IMR-90 (cell line): ENCODE data around the gene PLEK. TPM values are rescaled to one million over a fixed set of nuclear protein-coding genes. Genes with fewer than 3 reads are reported as not detected.

ENCODE experiments used
- ATAC-seq: fragments of 200-7000 bp; cut with Tn5 transposase; 2 replicates; pipeline ENCODE4 v1.9.1; 2020; ENCODE audit warnings: low read depth, mild to moderate bottlenecking, moderate library complexity
- BruUV-seq: library from RNA; stranded (reverse); fragments of 400-500 nt; replicated peaks from 2 replicates; lab custom pipeline; 2021; lab: Mats Ljungman, UMichigan
- CTCF ChIA-PET: fragments of 300-600 bp; formaldehyde crosslinking; extraction: SDS; loops from one replicate; lab custom pipeline; 2021; ENCODE audit warnings: antibody characterized with exemption; lab: Yijun Ruan, JAX
- POLR2A ChIA-PET: fragments of 300-600 bp; sonication (Branson Sonifier 250); formaldehyde crosslinking; loops from one replicate; lab custom pipeline; 2022; ENCODE audit warnings: antibody characterized with exemption; ENCODE audit not compliant: unreplicated experiment; lab: Charles Lee
- DNase-seq: peaks from one replicate; pipeline ENCODE4 v3.0.0; 2013
- H2AFZ ChIP-seq: replicated peaks from 2 replicates; pipeline ENCODE3; 2013; ENCODE audit warnings: low read length, mild to moderate bottlenecking; ENCODE audit not compliant: poor library complexity
- H2AK5ac ChIP-seq: 2 replicates; pipeline ENCODE4 v1.6.1; 2013; ENCODE audit warnings: low read depth, low read length, inconsistent platforms
- H2AK9ac ChIP-seq: replicated peaks from 2 replicates; pipeline ENCODE3; 2013; ENCODE audit warnings: mild to moderate bottlenecking, low read depth, low read length, moderate library complexity; ENCODE audit not compliant: poor library complexity
- H2BK120ac ChIP-seq: 2 replicates; pipeline ENCODE4 v1.6.1; 2013; ENCODE audit warnings: low read depth, low read length, inconsistent platforms
- H2BK15ac ChIP-seq: 3 replicates; pipeline ENCODE4 v1.6.1; 2013; ENCODE audit warnings: low read depth, low read length, inconsistent platforms
- H2BK20ac ChIP-seq: 2 replicates; pipeline ENCODE4 v1.6.1; 2013; ENCODE audit warnings: low read depth, mild to moderate bottlenecking, inconsistent platforms, low read length, moderate library complexity
- H2BK5ac ChIP-seq: 2 replicates; pipeline ENCODE4 v1.6.1; 2013; ENCODE audit warnings: mild to moderate bottlenecking, low read depth, low read length, inconsistent platforms; ENCODE audit not compliant: poor library complexity, severe bottlenecking
- H3K14ac ChIP-seq: replicated peaks from 2 replicates; pipeline ENCODE4 v1.6.1; 2013; ENCODE audit warnings: low read depth, low read length, inconsistent platforms
- H3K18ac ChIP-seq: 2 replicates; pipeline ENCODE4 v1.6.1; 2013; ENCODE audit warnings: low read depth, low read length, control low read depth
- H3K23ac ChIP-seq: 2 replicates; pipeline ENCODE4 v1.6.1; 2013; ENCODE audit warnings: low read depth, low read length, inconsistent platforms
- H3K27ac ChIP-seq: 2 replicates; pipeline ENCODE4 v1.5.1; 2013; ENCODE audit warnings: mild to moderate bottlenecking, control low read depth, low read length; ENCODE audit not compliant: insufficient read depth
- H3K27me3 ChIP-seq: 2 replicates; pipeline ENCODE4 v1.6.1; 2013; ENCODE audit warnings: low read length; ENCODE audit not compliant: control insufficient read depth, insufficient read depth
- H3K36me3 ChIP-seq: 2 replicates; pipeline ENCODE4 v1.6.1; 2013; ENCODE audit warnings: low read length, mixed read lengths; ENCODE audit not compliant: control insufficient read depth, insufficient read depth
- H3K4ac ChIP-seq: 2 replicates; pipeline ENCODE4 v1.6.1; 2013; ENCODE audit warnings: low read depth, low read length, inconsistent platforms
- H3K4me1 ChIP-seq: 2 replicates; pipeline ENCODE4 v1.6.1; 2013; ENCODE audit warnings: low read length, mixed read lengths; ENCODE audit not compliant: control insufficient read depth, insufficient read depth
- H3K4me2 ChIP-seq: 2 replicates; pipeline ENCODE4 v1.6.1; 2013; ENCODE audit warnings: low read depth, mild to moderate bottlenecking, control low read depth, low read length, moderate library complexity
- H3K4me3 ChIP-seq: 2 replicates; pipeline ENCODE4 v1.5.1; 2013; ENCODE audit warnings: low read depth, mild to moderate bottlenecking, control low read depth, low read length, moderate library complexity; ENCODE audit not compliant: insufficient read depth
- H3K56ac ChIP-seq: 2 replicates; pipeline ENCODE4 v1.6.1; 2013; ENCODE audit warnings: low read length, inconsistent platforms; ENCODE audit not compliant: insufficient read depth; ENCODE audit errors: extremely low read depth
- H3K79me1 ChIP-seq, 2 experiments: 2 replicates each; pipeline ENCODE4 v1.6.1; 2013; ENCODE audit warnings: low read length in 2 of 2, inconsistent platforms in 1 of 2, low read depth in 1 of 2
- H3K9ac ChIP-seq: 2 replicates; pipeline ENCODE4 v1.6.1; 2013; ENCODE audit warnings: low read depth, low read length, control low read depth
- H3K9me1 ChIP-seq: 2 replicates; pipeline ENCODE4 v1.6.1; 2013; ENCODE audit warnings: low read length, inconsistent platforms; ENCODE audit not compliant: insufficient read depth
- H3K9me3 ChIP-seq: 2 replicates; pipeline ENCODE4 v1.6.1; 2013; ENCODE audit warnings: low read length; ENCODE audit not compliant: control insufficient read depth, insufficient read depth
- H4K20me1 ChIP-seq: 2 replicates; pipeline ENCODE4 v1.6.1; 2013; ENCODE audit warnings: low read length, inconsistent platforms; ENCODE audit not compliant: insufficient read depth
- H4K5ac ChIP-seq: 2 replicates; pipeline ENCODE4 v1.6.1; 2013; ENCODE audit warnings: mild to moderate bottlenecking, low read depth, low read length, control low read depth
- H4K8ac ChIP-seq, 2 experiments: 2 replicates each; pipeline ENCODE4 v1.6.1; 2013; ENCODE audit warnings: low read depth in 2 of 2, low read length in 2 of 2, control low read depth in 1 of 2, inconsistent platforms in 1 of 2
- H4K91ac ChIP-seq: 2 replicates; pipeline ENCODE4 v1.6.1; 2013; ENCODE audit warnings: low read depth, low read length, inconsistent platforms; ENCODE audit not compliant: insufficient read depth
- BHLHE40 ChIP-seq: fragments of 150-350 bp; IDR thresholded peaks from 2 replicates; pipeline ENCODE4 v1.6.1; 2016; ENCODE audit warnings: mild to moderate bottlenecking, low read depth, low read length
- CEBPB ChIP-seq: IDR thresholded peaks from 2 replicates; pipeline ENCODE4 v1.6.1; 2012; ENCODE audit warnings: low read depth, low read length, improper control_type of control experiment
- CHD1 ChIP-seq: IDR thresholded peaks from 2 replicates; pipeline ENCODE4 v1.6.1; 2012; ENCODE audit warnings: low read depth, low read length, improper control_type of control experiment
- CTCF ChIP-seq: conservative IDR thresholded peaks from 2 replicates; pipeline ENCODE4 v1.5.1; 2012; ENCODE audit warnings: mild to moderate bottlenecking, low read depth, low read length, improper control_type of control experiment
- ELK1 ChIP-seq: fragments of 150-350 bp; IDR thresholded peaks from 2 replicates; pipeline ENCODE4 v1.6.1; 2016; ENCODE audit warnings: low read depth, mild to moderate bottlenecking, low read length, moderate library complexity, borderline replicate concordance
- FOS ChIP-seq: fragments of 150-350 bp; IDR thresholded peaks from 2 replicates; pipeline ENCODE4 v1.6.1; 2016; ENCODE audit warnings: low read depth, low read length
- MAFK ChIP-seq: IDR thresholded peaks from 2 replicates; pipeline ENCODE4 v1.6.1; 2012; ENCODE audit warnings: low read depth, low read length, improper control_type of control experiment
- MAZ ChIP-seq: IDR thresholded peaks from 2 replicates; pipeline ENCODE4 v1.6.1; 2012; ENCODE audit warnings: low read depth, mild to moderate bottlenecking, low read length, improper control_type of control experiment, moderate library complexity, borderline replicate concordance
- MXI1 ChIP-seq: IDR thresholded peaks from 2 replicates; pipeline ENCODE4 v1.6.1; 2012; ENCODE audit warnings: low read depth, mild to moderate bottlenecking, low read length, moderate library complexity, borderline replicate concordance
- NFE2L2 ChIP-seq: fragments of 150-350 bp; IDR thresholded peaks from 2 replicates; pipeline ENCODE4 v1.6.1; 2016; ENCODE audit warnings: low read depth, mild to moderate bottlenecking, low read length
- POLR2A ChIP-seq: IDR thresholded peaks from 2 replicates; pipeline ENCODE4 v1.6.1; 2012; ENCODE audit warnings: mild to moderate bottlenecking, low read depth, low read length
- RAD21 ChIP-seq: IDR thresholded peaks from 2 replicates; pipeline ENCODE4 v1.6.1; 2012; ENCODE audit warnings: low read length, improper control_type of control experiment
- RCOR1 ChIP-seq: IDR thresholded peaks from 2 replicates; pipeline ENCODE4 v1.6.1; 2012; ENCODE audit warnings: mild to moderate bottlenecking, low read length, improper control_type of control experiment; ENCODE audit not compliant: insufficient replicate concordance
- RFX5 ChIP-seq: IDR thresholded peaks from 2 replicates; pipeline ENCODE4 v1.8.0; 2012; ENCODE audit warnings: low read depth, mild to moderate bottlenecking, low read length, moderate library complexity
- SMC3 ChIP-seq: fragments of 150-350 bp; IDR thresholded peaks from 2 replicates; pipeline ENCODE4 v1.6.1; 2016; ENCODE audit warnings: low read depth, mild to moderate bottlenecking, antibody characterized with exemption, low read length, moderate library complexity
- USF2 ChIP-seq: fragments of 150-350 bp; IDR thresholded peaks from 2 replicates; pipeline ENCODE4 v1.6.1; 2017; ENCODE audit warnings: mild to moderate bottlenecking, antibody characterized with exemption, low read length, low read depth
- dilution Hi-C: fragments of 300-500 bp; cut with HindIII; formaldehyde crosslinking; loops from one replicate; pipeline ENCODE4 v1.14.3; 2018; ENCODE audit warnings: low sequenced_read_pairs; ENCODE audit not compliant: unreplicated experiment
- in situ Hi-C: fragments of 300-500 bp; cut with MboI; formaldehyde crosslinking; loops from 3 replicates; pipeline ENCODE4 v1.14.3; 2019; ENCODE audit warnings: low sequenced_read_pairs, inconsistent platforms, mixed read lengths
- intact Hi-C: fragments of 100-400 bp; cut with micrococcal nuclease; formaldehyde crosslinking; loops from 2 replicates; pipeline ENCODE4 v1.10.0; 2022
- polyA plus RNA-seq, 3 experiments: library from polyadenylated mRNA; depleted of rRNA; stranded (reverse); fragments of >200 nt; gene quantifications; 2 replicates each; pipeline ENCODE4 v1.2.3, GENCODE V29; 2012; ENCODE audit warnings: low replicate concordance in 1 of 3
- total RNA-seq: library from RNA; depleted of rRNA; stranded (reverse); fragments of >200 nt; gene quantifications from 2 replicates; pipeline ENCODE4 v1.2.3, GENCODE V29; 2012

PLEK gene
- total and polyA plus RNA-seq, 2 of the 4 experiments (the other 2 are of a cell fraction) = under 0.01 TPM; not detected in 1

GRCh38 chr2:68375582-68375981, 10.5 kb downstream of the PLEK start:
- no peaks in the 10 kb centered on the region for H4K20me1 ChIP-seq
- H4K5ac ChIP-seq = no peak overlapping the region
- H2BK15ac ChIP-seq = no peak overlapping the region
- no peak overlapping the region for H3K27ac ChIP-seq
- H2BK5ac ChIP-seq = no peak overlapping the region
- no peak overlapping the region for H4K8ac ChIP-seq
- no peak for TF ChIP-seq FOS
- TF ChIP-seq RCOR1 = no peak
- TF ChIP-seq BHLHE40 = no peak
- no peak for TF ChIP-seq NFE2L2
- no peak for TF ChIP-seq RAD21
- TF ChIP-seq CEBPB = no peak
- no peak for TF ChIP-seq ELK1
- TF ChIP-seq MAZ = no peak
- TF ChIP-seq SMC3 = no peak
- no peak for TF ChIP-seq POLR2A
- no peak for TF ChIP-seq CHD1
- TF ChIP-seq RFX5 = no peak
- TF ChIP-seq USF2 = no peak
- no peak for TF ChIP-seq MXI1
- TF ChIP-seq MAFK = no peak
- TF ChIP-seq CTCF = no peak
- no peaks in the 10 kb centered on the region for H3K4me1 ChIP-seq
- dilution Hi-C loops = no loop called here
- no peak overlapping the region for H3K9ac ChIP-seq
- intact Hi-C loops = no loop called here
- no peaks in the 10 kb centered on the region for H3K9me3 ChIP-seq
- H3K79me1 ChIP-seq = no peaks in the 10 kb centered on the region
- H3K4me3 ChIP-seq = no peak overlapping the region
- ChIA-PET CTCF (no interaction called here), POLR2A (no interaction called here)
- no peak overlapping the region for H3K56ac ChIP-seq
- no peak overlapping the region for H3K4ac ChIP-seq
- H3K4me2 ChIP-seq = no peak overlapping the region
- no peak overlapping the region for H3K23ac ChIP-seq
- H3K14ac ChIP-seq = no peak overlapping the region
- no peak overlapping the region for H2AK5ac ChIP-seq
- H2BK20ac ChIP-seq = no peak overlapping the region
- no TSS peak for BruUV-seq
- H3K27me3 ChIP-seq = peaks cover 41% of the 10 kb centered on the region
- H3K18ac ChIP-seq = no peak overlapping the region
- H4K91ac ChIP-seq = no peak overlapping the region
- no peak overlapping the region for H2AFZ ChIP-seq
- H2AK9ac ChIP-seq = no peak overlapping the region
- no peaks in the 10 kb centered on the region for H3K36me3 ChIP-seq
- no peak overlapping the region for H2BK120ac ChIP-seq
- ATAC-seq = no peak
- in situ Hi-C loops = no loop called here
- no peaks in the 10 kb centered on the region for H3K9me1 ChIP-seq
- no peak for DNase-seq
